Upper lobe of right lung (tissue), 1 donor: ENCODE measurements around the gene UBR3. TPM values are rescaled to one million over a fixed set of nuclear protein-coding genes. Genes with fewer than 3 reads are reported as not detected.
"Not testable (repeated sequence)": the region's sequence is repeated elsewhere in the genome, so short reads cannot be mapped to it uniquely, and the experiment has no call there.

ENCODE experiments used
- ATAC-seq: fragments of 200-7000 bp; cut with Tn5 transposase; one replicate; pipeline ENCODE4 v1.9.1; 2020; ENCODE audit warnings: mild to moderate bottlenecking, moderate library complexity
- DNase-seq: peaks from one replicate; pipeline ENCODE4 v3.0.0-alpha.2; 2020
- H3K27ac ChIP-seq: fragments of 200-600 bp; one replicate; pipeline ENCODE4 v1.8.0; 2022
- H3K27me3 ChIP-seq: fragments of 200-600 bp; one replicate; pipeline ENCODE4 v1.8.0; 2022; ENCODE audit warnings: mild to moderate bottlenecking
- H3K36me3 ChIP-seq: fragments of 200-600 bp; one replicate; pipeline ENCODE4 v1.8.0; 2022
- H3K4me1 ChIP-seq: fragments of 200-600 bp; one replicate; pipeline ENCODE4 v1.8.0; 2022
- H3K4me3 ChIP-seq: fragments of 200-600 bp; one replicate; pipeline ENCODE4 v1.8.0; 2022; ENCODE audit warnings: mild to moderate bottlenecking
- H3K9me3 ChIP-seq: fragments of 200-600 bp; one replicate; pipeline ENCODE4 v1.8.0; 2022
- intact Hi-C: fragments of 100-400 bp; cut with DNase I; formaldehyde crosslinking; loops from one replicate; pipeline ENCODE4 v1.11.0; 2022
- total RNA-seq: library from RNA; stranded (reverse); fragmentation: NEBNext Ultra II Directional; extraction: Animal tissue kit (Norgen Biotek cat#: 25700); gene quantifications from one replicate; pipeline ENCODE4 v1.2.1, GENCODE V29; 2021
- TF ChIP-seq, protein P1 (sequence below): fragments of 200-600 bp; IDR thresholded peaks from one replicate; pipeline ENCODE4 v1.8.0; 2022; ENCODE audit warnings: antibody characterized with exemption
- donor health status: DM: no; HTN: yes; CAD: no; lungs with severe emphysema.

Gene UBR3
- total RNA-seq, 1 donor from 2014 or later, result 42.8 TPM

DNA sequence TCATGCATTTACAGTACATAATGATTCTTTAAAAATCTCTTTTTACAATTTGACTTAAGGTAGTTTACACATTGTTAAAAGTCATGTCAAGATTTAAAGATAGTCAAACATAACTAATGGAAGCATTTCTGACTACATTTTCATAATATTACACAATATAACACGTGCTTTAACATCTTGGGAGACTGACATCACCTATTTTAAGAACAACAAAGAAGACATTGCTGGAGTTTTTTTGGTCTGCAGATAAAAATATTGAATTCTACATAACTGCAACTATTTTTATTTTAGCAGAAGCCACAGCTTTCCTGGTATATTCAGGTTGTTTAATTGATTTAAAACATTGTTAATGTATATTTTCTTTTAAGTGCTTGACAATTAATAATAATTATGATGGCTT lies 65.7 kb downstream of the UBR3 start:
- intact Hi-C loops, result no loop called here
- H3K4me1 ChIP-seq, result no peaks in the 10 kb centered on the region
- no peak overlapping the region for H3K4me3 ChIP-seq
- H3K27me3 ChIP-seq, result no peaks in the 10 kb centered on the region
- ATAC-seq, result no peak
- no peaks in the 10 kb centered on the region for H3K9me3 ChIP-seq
- TF ChIP-seq, protein P1, sequence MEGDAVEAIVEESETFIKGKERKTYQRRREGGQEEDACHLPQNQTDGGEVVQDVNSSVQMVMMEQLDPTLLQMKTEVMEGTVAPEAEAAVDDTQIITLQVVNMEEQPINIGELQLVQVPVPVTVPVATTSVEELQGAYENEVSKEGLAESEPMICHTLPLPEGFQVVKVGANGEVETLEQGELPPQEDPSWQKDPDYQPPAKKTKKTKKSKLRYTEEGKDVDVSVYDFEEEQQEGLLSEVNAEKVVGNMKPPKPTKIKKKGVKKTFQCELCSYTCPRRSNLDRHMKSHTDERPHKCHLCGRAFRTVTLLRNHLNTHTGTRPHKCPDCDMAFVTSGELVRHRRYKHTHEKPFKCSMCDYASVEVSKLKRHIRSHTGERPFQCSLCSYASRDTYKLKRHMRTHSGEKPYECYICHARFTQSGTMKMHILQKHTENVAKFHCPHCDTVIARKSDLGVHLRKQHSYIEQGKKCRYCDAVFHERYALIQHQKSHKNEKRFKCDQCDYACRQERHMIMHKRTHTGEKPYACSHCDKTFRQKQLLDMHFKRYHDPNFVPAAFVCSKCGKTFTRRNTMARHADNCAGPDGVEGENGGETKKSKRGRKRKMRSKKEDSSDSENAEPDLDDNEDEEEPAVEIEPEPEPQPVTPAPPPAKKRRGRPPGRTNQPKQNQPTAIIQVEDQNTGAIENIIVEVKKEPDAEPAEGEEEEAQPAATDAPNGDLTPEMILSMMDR, result no peak
- H3K36me3 ChIP-seq, result peaks cover 22% of the 10 kb centered on the region
- no peak for DNase-seq
- H3K27ac ChIP-seq, result no peak overlapping the region

DNA sequence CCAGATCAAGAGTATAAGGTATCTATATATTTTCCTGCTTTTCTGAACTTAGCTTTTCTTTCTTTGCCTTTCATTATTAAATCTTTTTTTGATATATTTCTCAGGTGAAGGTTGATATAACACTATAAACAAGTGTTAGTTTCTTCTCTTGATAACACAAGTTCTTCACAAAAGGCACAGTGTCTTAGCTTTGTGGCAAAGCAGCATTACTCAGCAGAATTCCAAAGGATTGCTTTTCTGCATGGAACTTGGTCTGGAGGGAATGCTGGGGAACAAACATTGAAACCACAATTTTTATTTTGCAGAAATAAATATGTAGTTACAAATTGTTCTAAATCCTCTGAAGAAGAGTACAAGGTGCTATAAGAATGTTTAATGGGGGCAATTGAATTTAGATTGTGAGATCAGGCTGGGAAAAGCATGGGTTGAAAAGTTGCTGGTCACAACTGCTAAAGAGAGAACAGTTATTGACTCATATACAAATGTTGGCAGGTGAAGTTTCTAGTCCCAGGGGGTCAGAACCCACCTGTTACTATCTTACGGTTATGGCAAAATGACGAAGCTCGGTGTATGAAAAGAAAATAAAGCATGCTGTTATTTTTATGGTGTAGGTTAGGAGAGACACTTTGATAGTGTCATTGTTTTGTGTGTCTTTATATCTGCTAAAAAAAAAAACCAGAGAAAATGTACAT lies 68.2 kb downstream of the UBR3 start:
- Histone ChIP-seq H3K27me3 (no peaks in the 10 kb centered on the region), H3K27ac (no peak overlapping the region), H3K9me3 (no peaks in the 10 kb centered on the region), H3K4me3 (no peak overlapping the region), H3K4me1 (no peaks in the 10 kb centered on the region), H3K36me3 (peaks cover 28% of the 10 kb centered on the region)
- intact Hi-C loops, result no loop called here
- TF ChIP-seq, protein P1, result no peak
- DNase-seq (no peak), ATAC-seq (no peak)

DNA sequence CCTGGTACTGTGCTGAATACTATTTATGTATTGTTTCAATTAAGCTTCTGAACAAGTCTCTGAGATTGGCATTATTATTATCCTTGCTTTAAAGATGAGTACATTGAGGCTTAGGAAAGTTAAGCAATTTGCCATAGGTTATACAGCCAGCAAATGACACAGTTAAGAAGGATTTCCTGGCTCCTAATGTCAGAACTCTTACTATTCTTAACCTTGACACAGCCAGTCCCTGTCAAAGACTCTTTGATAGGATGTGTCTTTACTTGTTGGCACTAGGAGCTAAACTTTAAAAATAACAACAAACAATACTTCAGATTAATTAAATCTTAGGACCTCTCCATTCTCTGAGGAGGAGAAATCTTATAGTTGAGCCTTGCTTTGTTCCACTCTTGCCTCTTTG lies 70.6 kb downstream of the UBR3 start:
- intact Hi-C loops, result no loop called here
- Histone ChIP-seq H3K36me3 (peaks cover 40% of the 10 kb centered on the region), H3K4me1 (no peaks in the 10 kb centered on the region), H3K27me3 (no peaks in the 10 kb centered on the region), H3K9me3 (no peaks in the 10 kb centered on the region), H3K27ac (no peak overlapping the region), H3K4me3 (no peak overlapping the region)
- no peak for DNase-seq
- TF ChIP-seq, protein P1, result no peak
- no peak for ATAC-seq

DNA sequence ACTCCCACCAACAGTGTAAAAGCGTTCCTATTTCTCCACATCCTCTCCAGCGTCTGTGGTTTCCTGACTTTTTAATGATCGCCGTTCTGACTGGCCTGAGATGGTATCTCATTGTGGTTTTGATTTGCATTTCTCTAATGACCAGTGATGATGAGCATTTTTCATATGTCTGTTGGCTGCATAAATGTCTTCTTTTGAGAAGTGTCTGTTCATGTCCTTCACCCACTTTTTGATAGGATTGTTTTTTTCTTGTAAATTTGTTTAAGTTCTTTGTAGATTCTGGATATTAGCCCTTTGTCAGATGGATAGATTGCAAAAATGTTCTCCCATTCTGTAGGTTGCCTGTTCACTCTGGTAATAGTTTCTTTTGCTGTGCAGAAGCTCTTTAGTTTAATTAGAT lies 72.8 kb downstream of the UBR3 start:
- H3K27ac ChIP-seq, DNase-seq, H3K9me3 ChIP-seq, intact Hi-C loops, H3K27me3 ChIP-seq, H3K4me1 ChIP-seq, ATAC-seq, H3K4me3 ChIP-seq: not testable (repeated sequence)
- H3K36me3 ChIP-seq, result peaks cover 33% of the 10 kb centered on the region

DNA sequence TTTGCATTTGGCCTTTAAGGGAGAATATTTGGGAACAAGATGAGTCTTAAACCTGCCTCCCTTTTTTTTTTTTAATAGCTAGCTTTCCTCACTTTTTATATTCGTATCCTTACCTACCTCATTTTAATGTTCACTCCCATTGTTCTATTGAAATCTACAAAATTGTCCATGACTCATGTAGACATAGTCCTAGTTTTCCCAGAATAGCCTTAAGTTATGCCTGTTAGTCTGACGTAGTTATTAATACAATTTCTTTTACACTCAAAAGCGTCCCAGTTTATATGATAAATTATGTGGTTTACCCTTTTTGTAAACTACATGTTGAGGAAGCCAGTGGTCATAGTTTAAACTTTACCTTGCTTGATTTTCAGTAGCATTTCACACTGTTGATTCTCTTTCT lies 73.4 kb downstream of the UBR3 start:
- peaks cover 28% of the 10 kb centered on the region for H3K36me3 ChIP-seq
- intact Hi-C loops, result no loop called here
- TF ChIP-seq, protein P1, result no peak
- no peaks in the 10 kb centered on the region for H3K9me3 ChIP-seq
- no peak overlapping the region for H3K4me3 ChIP-seq
- no peaks in the 10 kb centered on the region for H3K27me3 ChIP-seq
- DNase-seq (no peak), ATAC-seq (no peak)
- no peak overlapping the region for H3K27ac ChIP-seq
- H3K4me1 ChIP-seq, result no peaks in the 10 kb centered on the region

DNA sequence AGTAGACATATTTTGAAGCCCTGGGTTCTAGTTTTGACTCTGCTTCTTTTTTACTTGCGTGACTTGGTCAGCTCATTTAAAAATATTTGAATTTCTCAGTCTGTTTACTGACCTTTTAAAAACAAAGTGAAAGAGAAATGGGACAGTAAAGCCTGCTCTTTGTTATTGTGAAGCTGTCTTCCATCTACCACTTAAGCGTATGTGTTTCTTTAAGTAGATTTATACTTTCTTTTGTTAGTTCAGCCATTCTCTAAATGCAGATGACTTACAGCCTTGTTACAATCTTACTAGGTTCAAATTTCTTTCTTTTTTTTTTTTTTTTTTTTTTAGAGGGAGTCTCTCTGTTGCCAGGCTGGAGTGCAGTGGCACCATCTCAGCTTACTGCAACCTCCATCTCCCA lies 79.5 kb downstream of the UBR3 start:
- ATAC-seq (no peak), DNase-seq (no peak)
- peaks cover 35% of the 10 kb centered on the region for H3K36me3 ChIP-seq
- intact Hi-C loops, result no loop called here
- no peaks in the 10 kb centered on the region for H3K27me3 ChIP-seq
- TF ChIP-seq, protein P1, result no peak
- H3K4me3 ChIP-seq, result no peak overlapping the region
- H3K4me1 ChIP-seq, result no peaks in the 10 kb centered on the region
- H3K9me3 ChIP-seq, result no peaks in the 10 kb centered on the region
- H3K27ac ChIP-seq, result no peak overlapping the region
